ENCODE results near the gene PTPRD. TPM values are rescaled to one million over a fixed set of nuclear protein-coding genes. Genes with fewer than 3 reads are reported as not detected.

The PTPRD gene
- total RNA-seq, 1 donor from 2014 or later: 532 TPM

DNA sequence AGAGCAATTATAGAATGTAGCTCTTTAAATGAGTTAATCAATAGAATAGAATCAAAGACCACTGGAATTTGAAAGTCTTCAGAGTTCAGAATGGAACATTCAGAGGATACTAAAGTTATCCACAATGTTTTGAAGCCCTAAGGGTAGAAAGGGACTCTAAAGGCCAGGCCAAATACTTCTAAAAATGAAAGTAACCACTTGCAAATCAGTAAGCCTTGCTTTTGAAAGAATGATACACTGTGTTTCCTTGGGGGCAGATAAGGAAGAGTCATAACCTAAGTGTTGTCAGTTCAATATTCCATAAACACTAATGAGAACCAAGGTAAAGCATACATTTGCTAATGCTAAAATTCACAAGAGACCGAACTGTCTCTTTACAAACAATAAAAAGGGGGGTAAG is 813.5 kb downstream of the PTPRD start:
- H3K36me3 Mint-ChIP-seq (ENCODE audit: unreplicated experiment): no peaks in the 10 kb centered on the region
- H3K27ac Mint-ChIP-seq (ENCODE audit: unreplicated experiment): no peak overlapping the region
- no peaks in the 10 kb centered on the region for H3K27me3 Mint-ChIP-seq (ENCODE audit: unreplicated experiment)
- H3K4me3 Mint-ChIP-seq (ENCODE audit: unreplicated experiment): no peak overlapping the region
- H3K4me1 Mint-ChIP-seq (ENCODE audit: low read depth, unreplicated experiment): no peaks in the 10 kb centered on the region
- DNase-seq: no peak
- TF ChIP-seq, protein P1, sequence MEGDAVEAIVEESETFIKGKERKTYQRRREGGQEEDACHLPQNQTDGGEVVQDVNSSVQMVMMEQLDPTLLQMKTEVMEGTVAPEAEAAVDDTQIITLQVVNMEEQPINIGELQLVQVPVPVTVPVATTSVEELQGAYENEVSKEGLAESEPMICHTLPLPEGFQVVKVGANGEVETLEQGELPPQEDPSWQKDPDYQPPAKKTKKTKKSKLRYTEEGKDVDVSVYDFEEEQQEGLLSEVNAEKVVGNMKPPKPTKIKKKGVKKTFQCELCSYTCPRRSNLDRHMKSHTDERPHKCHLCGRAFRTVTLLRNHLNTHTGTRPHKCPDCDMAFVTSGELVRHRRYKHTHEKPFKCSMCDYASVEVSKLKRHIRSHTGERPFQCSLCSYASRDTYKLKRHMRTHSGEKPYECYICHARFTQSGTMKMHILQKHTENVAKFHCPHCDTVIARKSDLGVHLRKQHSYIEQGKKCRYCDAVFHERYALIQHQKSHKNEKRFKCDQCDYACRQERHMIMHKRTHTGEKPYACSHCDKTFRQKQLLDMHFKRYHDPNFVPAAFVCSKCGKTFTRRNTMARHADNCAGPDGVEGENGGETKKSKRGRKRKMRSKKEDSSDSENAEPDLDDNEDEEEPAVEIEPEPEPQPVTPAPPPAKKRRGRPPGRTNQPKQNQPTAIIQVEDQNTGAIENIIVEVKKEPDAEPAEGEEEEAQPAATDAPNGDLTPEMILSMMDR (IDR thresholded peaks at IDR 0.05; ENCODE audit: partially characterized antibody, unreplicated experiment): no peak
- no peaks in the 10 kb centered on the region for H3K9me3 Mint-ChIP-seq (ENCODE audit: unreplicated experiment)

DNA sequence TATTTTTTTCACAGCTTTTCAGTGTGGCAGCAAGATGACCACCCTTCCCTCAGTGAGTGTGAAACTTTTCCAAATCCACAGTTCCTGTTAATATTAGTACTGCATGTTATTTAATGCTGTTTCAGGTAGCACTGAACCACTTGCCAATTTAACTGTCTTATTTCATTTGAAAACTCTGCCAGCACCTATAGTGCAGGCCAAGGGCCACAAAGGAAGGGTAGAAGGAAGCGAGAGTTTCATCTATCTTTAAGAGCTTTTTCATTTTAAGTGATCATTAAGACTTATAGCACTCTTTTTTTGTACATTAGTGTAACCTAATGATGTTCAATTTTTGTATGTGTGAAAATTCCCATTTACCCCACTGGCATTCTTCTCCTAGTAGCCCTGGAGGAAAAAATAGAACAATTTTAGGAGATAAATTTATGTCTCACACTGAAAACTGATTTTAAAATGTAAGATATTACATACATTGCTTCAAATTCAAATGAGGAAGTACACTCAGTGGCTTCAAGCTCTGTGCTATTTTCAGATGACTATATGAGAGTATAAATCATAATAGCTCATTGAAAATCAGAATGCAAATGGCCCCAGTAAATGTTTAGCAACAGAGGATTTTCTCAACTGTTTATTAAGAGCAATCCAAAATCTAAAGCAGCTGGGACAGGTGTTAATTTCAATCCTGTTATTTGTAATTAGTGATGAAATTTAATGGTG is 820.5 kb downstream of the PTPRD start:
- Mint-ChIP-seq H3K4me1 (ENCODE audit: low read depth, unreplicated experiment) (peaks cover 4% of the 10 kb centered on the region), H3K27me3 (ENCODE audit: unreplicated experiment) (no peaks in the 10 kb centered on the region), H3K4me3 (ENCODE audit: unreplicated experiment) (no peak overlapping the region), H3K9me3 (ENCODE audit: unreplicated experiment) (peaks cover 1% of the 10 kb centered on the region), H3K27ac (ENCODE audit: unreplicated experiment) (no peak overlapping the region), H3K36me3 (ENCODE audit: unreplicated experiment) (no peaks in the 10 kb centered on the region)
- TF ChIP-seq, protein P1 (IDR thresholded peaks at IDR 0.05; ENCODE audit: partially characterized antibody, unreplicated experiment): no peak
- DNase-seq: no peak

GRCh38 chr9:9791611-9792010 is 821.2 kb downstream of the PTPRD start:
- Mint-ChIP-seq H3K27me3 (ENCODE audit: unreplicated experiment) (no peaks in the 10 kb centered on the region), H3K27ac (ENCODE audit: unreplicated experiment) (no peak overlapping the region), H3K36me3 (ENCODE audit: unreplicated experiment) (no peaks in the 10 kb centered on the region), H3K9me3 (ENCODE audit: unreplicated experiment) (peaks cover 1% of the 10 kb centered on the region), H3K4me3 (ENCODE audit: unreplicated experiment) (no peak overlapping the region), H3K4me1 (ENCODE audit: low read depth, unreplicated experiment) (peaks cover 4% of the 10 kb centered on the region)
- TF ChIP-seq, protein P1 (IDR thresholded peaks at IDR 0.05; ENCODE audit: partially characterized antibody, unreplicated experiment): no peak
- DNase-seq: no peak

GRCh38 chr9:9790216-9790872 is 822.5 kb downstream of the PTPRD start:
- Mint-ChIP-seq H3K36me3 (ENCODE audit: unreplicated experiment) (no peaks in the 10 kb centered on the region), H3K9me3 (ENCODE audit: unreplicated experiment) (peaks cover 1% of the 10 kb centered on the region), H3K4me1 (ENCODE audit: low read depth, unreplicated experiment) (peaks cover 4% of the 10 kb centered on the region), H3K4me3 (ENCODE audit: unreplicated experiment) (no peak overlapping the region), H3K27ac (ENCODE audit: unreplicated experiment) (peak overlapping the region; percentile 36), H3K27me3 (ENCODE audit: unreplicated experiment) (no peaks in the 10 kb centered on the region)
- TF ChIP-seq, protein P1 (IDR thresholded peaks at IDR 0.05; ENCODE audit: partially characterized antibody, unreplicated experiment): peak; percentile 73
- peak; percentile 57 for DNase-seq

DNA sequence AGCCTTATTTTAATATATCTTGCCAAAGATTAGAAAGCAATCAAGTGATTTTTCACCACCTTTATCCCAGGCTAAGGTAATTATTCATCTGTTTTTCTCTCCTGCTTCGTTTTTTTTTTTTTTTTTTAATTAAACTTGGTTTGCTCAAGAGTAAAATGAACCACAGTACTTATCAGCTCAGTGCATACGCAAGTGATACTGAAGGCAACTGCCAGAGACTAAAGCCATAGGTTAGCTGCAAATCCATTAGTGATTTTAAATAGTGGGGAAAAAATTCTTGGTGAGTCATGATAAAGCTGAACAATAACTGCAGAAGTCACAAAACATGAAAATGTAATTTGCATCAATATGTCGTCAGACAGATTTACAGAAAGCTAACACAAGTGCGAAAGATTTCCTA is 829.1 kb downstream of the PTPRD start:
- DNase-seq: no peak

More for the DNA sequence above, 829.1 kb downstream of the PTPRD start:
- Mint-ChIP-seq H3K9me3 (ENCODE audit: unreplicated experiment) (peaks cover under 1% of the 10 kb centered on the region), H3K4me3 (ENCODE audit: unreplicated experiment) (no peak overlapping the region), H3K27ac (ENCODE audit: unreplicated experiment) (no peak overlapping the region), H3K36me3 (ENCODE audit: unreplicated experiment) (no peaks in the 10 kb centered on the region), H3K27me3 (ENCODE audit: unreplicated experiment) (no peaks in the 10 kb centered on the region), H3K4me1 (ENCODE audit: low read depth, unreplicated experiment) (no peaks in the 10 kb centered on the region)
- TF ChIP-seq, protein P1 (IDR thresholded peaks at IDR 0.05; ENCODE audit: partially characterized antibody, unreplicated experiment): no peak
